ENCODE results near the gene NOP10. TPM values are rescaled to one million over a fixed set of nuclear protein-coding genes. Genes with fewer than 3 reads are reported as not detected.

The NOP10 gene
- polyA plus RNA-seq, 1 of the 3 experiments (the other 2 are of a cell fraction) = 440 TPM

GRCh38 chr15:34339946-34340345, 3.0 kb downstream of the NOP10 start:
- Histone ChIP-seq H2AFZ (ENCODE audit: low read depth) (no peak overlapping the region), H4K20me1 (ENCODE audit: insufficient read depth) (no peaks in the 10 kb centered on the region), H3K4me1 (ENCODE audit: control insufficient read depth in 1 of 2, insufficient read depth in 2 of 2, low read depth in 1 of 2, low read length in 1 of 2) (peaks cover 14 to 19% of the 10 kb centered on the region in 2 experiments; a peak in 3 of 4 replicates), H3K4me3 (ENCODE audit: low read depth in 2 of 2, low read length in 1 of 2) (no peak overlapping the region), H3K79me2 (ENCODE audit: insufficient read depth) (peaks cover 60% of the 10 kb centered on the region), H3K4me2 (no peak overlapping the region), H3K9ac (no peak overlapping the region), H3K27ac (ENCODE audit: low read depth in 2 of 2, low read length in 1 of 2) (peak overlapping the region in 1 of 2 experiments; percentile 59; a peak in 2 of 4 replicates), H3K27me3 (ENCODE audit: insufficient read depth) (no peaks in the 10 kb centered on the region), H3F3A (replicated peaks; ENCODE audit: insufficient read depth) (peaks cover 34% of the 10 kb centered on the region), H3K9me2 (no peaks in the 10 kb centered on the region), H3K36me3 (replicated peaks in 1 of 2; ENCODE audit: control insufficient read depth in 1 of 2, insufficient read depth in 2 of 2, low read length in 1 of 2) (peaks cover 22 to 36% of the 10 kb centered on the region in 2 experiments), H3K9me3 (no peaks in the 10 kb centered on the region)
- no peak for DNase-seq
- WGBS (ENCODE audit: low lambda C conversion rate) = 87% methylated on average over 3 of the region's 3 CpGs
- ChIA-PET CTCF (interaction anchor here (0.8 to 1.5 kb wide), 2 partner anchors 11 to 98 kb away, joined by 3 to 8 read pairs; no protein-coding TSS in a partner anchor), POLR2A (interaction anchor here (3.3 kb wide), 1 partner anchor 27 kb away, joined by 19 read pairs; the partner anchor contains the start of gene LPCAT4)
- TF ChIP-seq ELF1 (IDR thresholded peaks at IDR 0.05) (no peak), FOSL2 (IDR thresholded peaks at IDR 0.05; ENCODE audit: borderline replicate concordance, low read depth) (no peak), RFX5 (IDR thresholded peaks at IDR 0.05; ENCODE audit: low read length) (no peak), MEF2A (IDR thresholded peaks at IDR 0.05; ENCODE audit: borderline replicate concordance, low read depth) (no peak), RCOR1 (IDR thresholded peaks at IDR 0.05; ENCODE audit: low read length) (no peak)
- TF ChIP-seq, protein P1, sequence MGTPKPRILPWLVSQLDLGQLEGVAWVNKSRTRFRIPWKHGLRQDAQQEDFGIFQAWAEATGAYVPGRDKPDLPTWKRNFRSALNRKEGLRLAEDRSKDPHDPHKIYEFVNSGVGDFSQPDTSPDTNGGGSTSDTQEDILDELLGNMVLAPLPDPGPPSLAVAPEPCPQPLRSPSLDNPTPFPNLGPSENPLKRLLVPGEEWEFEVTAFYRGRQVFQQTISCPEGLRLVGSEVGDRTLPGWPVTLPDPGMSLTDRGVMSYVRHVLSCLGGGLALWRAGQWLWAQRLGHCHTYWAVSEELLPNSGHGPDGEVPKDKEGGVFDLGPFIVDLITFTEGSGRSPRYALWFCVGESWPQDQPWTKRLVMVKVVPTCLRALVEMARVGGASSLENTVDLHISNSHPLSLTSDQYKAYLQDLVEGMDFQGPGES (IDR thresholded peaks at IDR 0.05; ENCODE audit: low read depth, low read length) = no peak
- TF ChIP-seq, protein P2, sequence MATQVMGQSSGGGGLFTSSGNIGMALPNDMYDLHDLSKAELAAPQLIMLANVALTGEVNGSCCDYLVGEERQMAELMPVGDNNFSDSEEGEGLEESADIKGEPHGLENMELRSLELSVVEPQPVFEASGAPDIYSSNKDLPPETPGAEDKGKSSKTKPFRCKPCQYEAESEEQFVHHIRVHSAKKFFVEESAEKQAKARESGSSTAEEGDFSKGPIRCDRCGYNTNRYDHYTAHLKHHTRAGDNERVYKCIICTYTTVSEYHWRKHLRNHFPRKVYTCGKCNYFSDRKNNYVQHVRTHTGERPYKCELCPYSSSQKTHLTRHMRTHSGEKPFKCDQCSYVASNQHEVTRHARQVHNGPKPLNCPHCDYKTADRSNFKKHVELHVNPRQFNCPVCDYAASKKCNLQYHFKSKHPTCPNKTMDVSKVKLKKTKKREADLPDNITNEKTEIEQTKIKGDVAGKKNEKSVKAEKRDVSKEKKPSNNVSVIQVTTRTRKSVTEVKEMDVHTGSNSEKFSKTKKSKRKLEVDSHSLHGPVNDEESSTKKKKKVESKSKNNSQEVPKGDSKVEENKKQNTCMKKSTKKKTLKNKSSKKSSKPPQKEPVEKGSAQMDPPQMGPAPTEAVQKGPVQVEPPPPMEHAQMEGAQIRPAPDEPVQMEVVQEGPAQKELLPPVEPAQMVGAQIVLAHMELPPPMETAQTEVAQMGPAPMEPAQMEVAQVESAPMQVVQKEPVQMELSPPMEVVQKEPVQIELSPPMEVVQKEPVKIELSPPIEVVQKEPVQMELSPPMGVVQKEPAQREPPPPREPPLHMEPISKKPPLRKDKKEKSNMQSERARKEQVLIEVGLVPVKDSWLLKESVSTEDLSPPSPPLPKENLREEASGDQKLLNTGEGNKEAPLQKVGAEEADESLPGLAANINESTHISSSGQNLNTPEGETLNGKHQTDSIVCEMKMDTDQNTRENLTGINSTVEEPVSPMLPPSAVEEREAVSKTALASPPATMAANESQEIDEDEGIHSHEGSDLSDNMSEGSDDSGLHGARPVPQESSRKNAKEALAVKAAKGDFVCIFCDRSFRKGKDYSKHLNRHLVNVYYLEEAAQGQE (IDR thresholded peaks at IDR 0.05; ENCODE audit: low read depth, low read length) = no peak

DNA sequence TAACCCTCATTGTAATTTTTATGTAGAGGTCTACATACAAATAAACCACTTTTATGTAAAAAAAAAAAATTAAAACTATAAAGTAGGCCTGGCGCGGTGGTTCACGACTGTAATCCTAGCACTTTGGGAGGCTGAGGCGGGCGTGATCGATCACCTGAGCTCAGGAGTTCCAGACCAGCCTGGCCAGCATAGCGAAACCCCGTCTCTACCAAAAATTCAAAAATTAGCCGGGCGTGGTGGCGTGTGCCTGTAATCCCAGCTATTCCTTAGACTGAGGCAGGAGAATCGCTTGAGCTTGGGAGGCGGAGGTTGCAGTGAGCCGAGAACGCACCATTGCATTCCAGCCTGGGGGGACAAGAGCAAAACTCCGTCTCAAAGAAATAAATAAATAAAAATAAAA, 4.6 kb downstream of the NOP10 start:
- peak overlapping the region; percentile 50 to 59; a peak in 3 of 4 replicates for H3K27ac ChIP-seq (ENCODE audit: low read depth in 2 of 2, low read length in 1 of 2)
- no peaks in the 10 kb centered on the region for H3K9me2 ChIP-seq
- H3K27me3 ChIP-seq (ENCODE audit: insufficient read depth) = no peaks in the 10 kb centered on the region
- H3F3A ChIP-seq (replicated peaks; ENCODE audit: insufficient read depth) = peaks cover 29% of the 10 kb centered on the region
- H2AFZ ChIP-seq (ENCODE audit: low read depth) = peak overlapping the region; percentile 73; the same call in 1 of the 2 replicates
- peak overlapping the region; percentile 31; the same call in 1 of the 2 replicates for H3K9ac ChIP-seq
- peak overlapping the region; percentile 87; a peak in 3 of 4 replicates for H3K4me3 ChIP-seq (ENCODE audit: low read depth in 2 of 2, low read length in 1 of 2)
- peak overlapping the region; percentile 93 for H3K4me2 ChIP-seq
- peaks cover 22 to 36% of the 10 kb centered on the region in 2 experiments for H3K36me3 ChIP-seq (replicated peaks in 1 of 2; ENCODE audit: control insufficient read depth in 1 of 2, insufficient read depth in 2 of 2, low read length in 1 of 2)
- no peaks in the 10 kb centered on the region for H4K20me1 ChIP-seq (ENCODE audit: insufficient read depth)
- ChIA-PET POLR2A (interaction anchor here (0.6 to 3.3 kb wide), 6 partner anchors 9 to 30 kb away, joined by 3 to 19 read pairs (median 4); partner anchors contain the start of gene LPCAT4), CTCF (interaction anchor here (1.1 to 1.5 kb wide), 4 partner anchors 16 to 98 kb away, joined by 3 to 10 read pairs (median 4); partner anchors contain the start of gene LPCAT4)
- DNase-seq = no peak
- H3K4me1 ChIP-seq (ENCODE audit: control insufficient read depth in 1 of 2, insufficient read depth in 2 of 2, low read depth in 1 of 2, low read length in 1 of 2) = peaks cover 14 to 27% of the 10 kb centered on the region in 2 experiments; a peak in 3 of 4 replicates
- H3K9me3 ChIP-seq = no peaks in the 10 kb centered on the region
- H3K79me2 ChIP-seq (ENCODE audit: insufficient read depth) = peaks cover 68% of the 10 kb centered on the region
- WGBS (ENCODE audit: low lambda C conversion rate) = 94% methylated on average over 16 of the region's 16 CpGs
- TF ChIP-seq TEAD4 (IDR thresholded peaks at IDR 0.05; ENCODE audit: borderline replicate concordance, insufficient read depth) (no peak), CTCF (IDR thresholded peaks at IDR 0.05) (no peak), JUND (IDR thresholded peaks at IDR 0.05) (no peak), CHD2 (IDR thresholded peaks at IDR 0.05; ENCODE audit: low read length, partially characterized antibody) (no peak), FOSL2 (IDR thresholded peaks at IDR 0.05; ENCODE audit: borderline replicate concordance, low read depth) (no peak), ELF1 (IDR thresholded peaks at IDR 0.05) (no peak), MXI1 (IDR thresholded peaks at IDR 0.05; ENCODE audit: low read depth, low read length) (no peak), RFX5 (IDR thresholded peaks at IDR 0.05; ENCODE audit: low read length) (no peak)
- TF ChIP-seq, protein P2 (IDR thresholded peaks at IDR 0.05; ENCODE audit: low read depth, low read length) = no peak
- TF ChIP-seq, protein P3, sequence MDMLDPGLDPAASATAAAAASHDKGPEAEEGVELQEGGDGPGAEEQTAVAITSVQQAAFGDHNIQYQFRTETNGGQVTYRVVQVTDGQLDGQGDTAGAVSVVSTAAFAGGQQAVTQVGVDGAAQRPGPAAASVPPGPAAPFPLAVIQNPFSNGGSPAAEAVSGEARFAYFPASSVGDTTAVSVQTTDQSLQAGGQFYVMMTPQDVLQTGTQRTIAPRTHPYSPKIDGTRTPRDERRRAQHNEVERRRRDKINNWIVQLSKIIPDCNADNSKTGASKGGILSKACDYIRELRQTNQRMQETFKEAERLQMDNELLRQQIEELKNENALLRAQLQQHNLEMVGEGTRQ (IDR thresholded peaks at IDR 0.05; ENCODE audit: borderline replicate concordance, low read depth, low read length) = no peak
